CD4-positive, alpha-beta T cell (primary cell): ENCODE measurements around the gene CTNNA3. TPM values are rescaled to one million over a fixed set of nuclear protein-coding genes. Genes with fewer than 3 reads are reported as not detected.

ENCODE experiments used
- ATAC-seq: fragments of 200-7000 bp; cut with Tn5 transposase; one replicate; pipeline ENCODE4 v1.10.0; 2022; ENCODE audit warnings: mild to moderate bottlenecking; ENCODE audit not compliant: poor library complexity
- CTCF ChIA-PET: fragments of 350-600 bp; sonication (Branson Sonifier 250); formaldehyde crosslinking; loops from one replicate; lab custom pipeline; 2021; ENCODE audit warnings: antibody characterized with exemption, inconsistent platforms; lab: Charles Lee
- POLR2A ChIA-PET: fragments of 350-600 bp; sonication (Branson Sonifier 250); formaldehyde crosslinking; loops from one replicate; lab custom pipeline; 2021; ENCODE audit warnings: antibody characterized with exemption, inconsistent platforms; lab: Charles Lee
- DNase-seq, 14 experiments: peaks; one replicate each; pipeline ENCODE4 v3.0.0-alpha.2; 2013 to 2020; ENCODE audit warnings: mixed read lengths in 2 of 14
- H3K27ac ChIP-seq, 2 donors: one replicate each; pipeline versions ENCODE4 v1.5.1 to v1.7.0; 2013; ENCODE audit warnings: low read length in 2 of 2, low read depth in 1 of 2, mild to moderate bottlenecking in 1 of 2
- H3K27me3 ChIP-seq, 2 experiments: 1 replicate in 1 of 2; 2 replicates in 1 of 2; pipeline versions ENCODE4 v1.6.1 to v1.7.0; 2013; ENCODE audit warnings: low read length in 2 of 2, control low read depth in 1 of 2, mild to moderate bottlenecking in 1 of 2, moderate library complexity in 1 of 2; ENCODE audit not compliant: insufficient read depth in 2 of 2, control insufficient read depth in 1 of 2
- H3K36me3 ChIP-seq: one replicate; pipeline ENCODE4 v1.6.1; 2013; ENCODE audit warnings: low read length, control low read depth; ENCODE audit not compliant: insufficient read depth
- H3K4me1 ChIP-seq: one replicate; pipeline ENCODE4 v1.6.1; 2013; ENCODE audit warnings: low read length, control low read depth; ENCODE audit not compliant: insufficient read depth
- H3K4me3 ChIP-seq: one replicate; pipeline ENCODE4 v1.5.1; 2013; ENCODE audit warnings: mild to moderate bottlenecking, low read length, moderate library complexity
- H3K9me3 ChIP-seq, 2 experiments: 1 replicate in 1 of 2; 2 replicates in 1 of 2; pipeline versions ENCODE4 v1.6.1 to v1.7.0; 2013; ENCODE audit warnings: low read length in 2 of 2, mild to moderate bottlenecking in 2 of 2, control low read depth in 1 of 2, moderate library complexity in 1 of 2; ENCODE audit not compliant: control insufficient read depth in 1 of 2, insufficient read depth in 1 of 2
- H3K27ac Mint-ChIP-seq: one replicate; pipeline ENCODE4 v1.8.0; 2020; ENCODE audit warnings: mixed read lengths
- H3K27me3 Mint-ChIP-seq: one replicate; pipeline ENCODE4 v1.8.0; 2021; ENCODE audit warnings: mixed read lengths
- H3K36me3 Mint-ChIP-seq: one replicate; pipeline ENCODE4 v1.8.0; 2021; ENCODE audit warnings: low read depth, mixed read lengths
- H3K4me1 Mint-ChIP-seq: one replicate; pipeline ENCODE4 v1.8.0; 2021; ENCODE audit warnings: low read depth, mixed read lengths
- H3K4me3 Mint-ChIP-seq: one replicate; pipeline ENCODE4 v1.8.0; 2020; ENCODE audit warnings: mild to moderate bottlenecking, mixed read lengths
- H3K9me3 Mint-ChIP-seq: one replicate; pipeline ENCODE4 v1.8.0; 2020; ENCODE audit warnings: mixed read lengths
- intact Hi-C, 2 experiments: fragments of 100-400 bp; cut with DNase I in 1 of 2; cut with micrococcal nuclease in 1 of 2; formaldehyde crosslinking; loops; one replicate each; pipeline versions ENCODE4 v1.15.1 to v1.9.0; 2023 to 2025; cut with DNase I, micrococcal nuclease
- total RNA-seq, 174 experiments: library from RNA in 2 of 174; stranded (reverse) in 2 of 174; gene quantifications; one replicate each; pipeline ENCODE4 v1.2.3 and lab custom pipeline; 2021 to 2026
- TF ChIP-seq, protein P1 (sequence below): fragments of 200-600 bp; IDR thresholded peaks from one replicate; pipeline ENCODE4 v1.8.0; 2022; ENCODE audit warnings: antibody characterized with exemption, mild to moderate bottlenecking

Gene CTNNA3
- total RNA-seq, 2 experiments from 2014 or later, result 0.80 TPM; not detected in 1

- H3K4me1 Mint-ChIP-seq, result no peaks in the 10 kb centered on the region
- ATAC-seq (no peak), DNase-seq (no peak)
- no peak overlapping the region for H3K4me3 Mint-ChIP-seq
- H3K36me3 Mint-ChIP-seq, result no peaks in the 10 kb centered on the region
- Histone ChIP-seq H3K27me3 (no peaks in the 10 kb centered on the region), H3K9me3 (no peaks in the 10 kb centered on the region), H3K36me3 (no peaks in the 10 kb centered on the region), H3K27ac (no peak overlapping the region), H3K4me3 (no peak overlapping the region), H3K4me1 (no peaks in the 10 kb centered on the region)
- H3K27ac Mint-ChIP-seq, result no peak overlapping the region
- ChIA-PET POLR2A (no interaction called here), CTCF (no interaction called here)
- no peaks in the 10 kb centered on the region for H3K27me3 Mint-ChIP-seq
- TF ChIP-seq, protein P1, sequence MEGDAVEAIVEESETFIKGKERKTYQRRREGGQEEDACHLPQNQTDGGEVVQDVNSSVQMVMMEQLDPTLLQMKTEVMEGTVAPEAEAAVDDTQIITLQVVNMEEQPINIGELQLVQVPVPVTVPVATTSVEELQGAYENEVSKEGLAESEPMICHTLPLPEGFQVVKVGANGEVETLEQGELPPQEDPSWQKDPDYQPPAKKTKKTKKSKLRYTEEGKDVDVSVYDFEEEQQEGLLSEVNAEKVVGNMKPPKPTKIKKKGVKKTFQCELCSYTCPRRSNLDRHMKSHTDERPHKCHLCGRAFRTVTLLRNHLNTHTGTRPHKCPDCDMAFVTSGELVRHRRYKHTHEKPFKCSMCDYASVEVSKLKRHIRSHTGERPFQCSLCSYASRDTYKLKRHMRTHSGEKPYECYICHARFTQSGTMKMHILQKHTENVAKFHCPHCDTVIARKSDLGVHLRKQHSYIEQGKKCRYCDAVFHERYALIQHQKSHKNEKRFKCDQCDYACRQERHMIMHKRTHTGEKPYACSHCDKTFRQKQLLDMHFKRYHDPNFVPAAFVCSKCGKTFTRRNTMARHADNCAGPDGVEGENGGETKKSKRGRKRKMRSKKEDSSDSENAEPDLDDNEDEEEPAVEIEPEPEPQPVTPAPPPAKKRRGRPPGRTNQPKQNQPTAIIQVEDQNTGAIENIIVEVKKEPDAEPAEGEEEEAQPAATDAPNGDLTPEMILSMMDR, result no peak
- intact Hi-C loops, result no loop called here
- no peaks in the 10 kb centered on the region for H3K9me3 Mint-ChIP-seq
These were observed 896.5 kb downstream of the CTNNA3 start for GRCh38 chr10:66799474-66799873.

- Mint-ChIP-seq H3K36me3 (no peaks in the 10 kb centered on the region), H3K4me3 (no peak overlapping the region), H3K4me1 (no peaks in the 10 kb centered on the region), H3K27me3 (no peaks in the 10 kb centered on the region), H3K9me3 (no peaks in the 10 kb centered on the region), H3K27ac (no peak overlapping the region)
- Histone ChIP-seq H3K27me3 (no peaks in the 10 kb centered on the region), H3K4me3 (no peak overlapping the region), H3K9me3 (no peaks in the 10 kb centered on the region), H3K36me3 (no peaks in the 10 kb centered on the region), H3K27ac (no peak overlapping the region), H3K4me1 (no peaks in the 10 kb centered on the region)
- ChIA-PET POLR2A (no interaction called here), CTCF (no interaction called here)
- TF ChIP-seq, protein P1, result no peak
- ATAC-seq, result no peak
- intact Hi-C loops, result no loop called here
- DNase-seq, result no peak
These were observed 900.1 kb downstream of the CTNNA3 start for GRCh38 chr10:66795866-66796265.

DNA sequence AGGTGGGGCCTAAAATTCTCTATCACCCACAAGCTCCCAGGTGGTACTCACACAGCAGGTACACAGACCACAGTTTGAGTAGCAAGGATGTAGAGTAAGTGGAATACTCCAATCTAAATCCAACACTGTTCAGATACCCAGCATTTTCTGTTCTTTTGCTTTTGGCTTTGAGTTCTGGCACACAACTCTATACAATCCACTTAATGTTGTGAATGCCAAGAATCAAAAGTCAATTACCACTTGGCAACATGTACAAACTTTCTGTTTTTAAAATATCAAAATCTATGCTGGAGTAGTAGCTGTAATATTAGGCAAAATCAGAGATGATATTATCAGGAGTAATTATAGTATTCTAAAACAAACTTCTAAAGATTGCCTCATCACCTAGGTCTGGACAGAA, 903.6 kb downstream of the CTNNA3 start:
- TF ChIP-seq, protein P1, result no peak
- no peak overlapping the region for H3K4me3 ChIP-seq

More for the DNA sequence above, 903.6 kb downstream of the CTNNA3 start:
- DNase-seq (no peak), ATAC-seq (no peak)
- H3K36me3 Mint-ChIP-seq, result no peaks in the 10 kb centered on the region
- Histone ChIP-seq H3K4me1 (no peaks in the 10 kb centered on the region), H3K27ac (no peak overlapping the region), H3K9me3 (no peaks in the 10 kb centered on the region), H3K27me3 (no peaks in the 10 kb centered on the region), H3K36me3 (no peaks in the 10 kb centered on the region)
- POLR2A ChIA-PET, result no interaction called here
- H3K27me3 Mint-ChIP-seq, result no peaks in the 10 kb centered on the region
- no peaks in the 10 kb centered on the region for H3K9me3 Mint-ChIP-seq
- intact Hi-C loops, result no loop called here
- no peaks in the 10 kb centered on the region for H3K4me1 Mint-ChIP-seq
- H3K27ac Mint-ChIP-seq, result no peak overlapping the region
- H3K4me3 Mint-ChIP-seq, result no peak overlapping the region
- CTCF ChIA-PET, result no interaction called here
